ENCODE results near the gene FBRS.

Gene FBRS

GRCh38 chr16:30664616-30665109 lies 6.4 kb downstream of the FBRS start:
- no peak overlapping the region for H3K4me3 ChIP-seq (ENCODE audit: low read length)
- no peak for TF ChIP-seq CTCF (IDR thresholded peaks at IDR 0.05; ENCODE audit: insufficient read depth, low read depth, low read length, missing control alignments)
- DNase-seq (ENCODE audit: low read depth): no peak

GRCh38 chr16:30665155-30665829 lies 7.1 kb downstream of the FBRS start:
- TF ChIP-seq CTCF (IDR thresholded peaks at IDR 0.05; ENCODE audit: insufficient read depth, low read depth, low read length, missing control alignments): no peak
- no peak overlapping the region for H3K4me3 ChIP-seq (ENCODE audit: low read length)
- DNase-seq (ENCODE audit: low read depth): no peak

- DNase-seq (ENCODE audit: low read depth): no peak
- no peak overlapping the region for H3K4me3 ChIP-seq (ENCODE audit: low read length)
- no peak for TF ChIP-seq CTCF (IDR thresholded peaks at IDR 0.05; ENCODE audit: insufficient read depth, low read depth, low read length, missing control alignments)
Measured at GRCh38 chr16:30665830-30666190, 7.6 kb downstream of the FBRS start.

- TF ChIP-seq CTCF (IDR thresholded peaks at IDR 0.05; ENCODE audit: insufficient read depth, low read depth, low read length, missing control alignments): no peak
- H3K4me3 ChIP-seq (ENCODE audit: low read length): no peak overlapping the region
- DNase-seq (ENCODE audit: low read depth): no peak
Measured at GRCh38 chr16:30666681-30667080, 8.4 kb downstream of the FBRS start.

- no peak for DNase-seq (ENCODE audit: low read depth)
- no peak for TF ChIP-seq CTCF (IDR thresholded peaks at IDR 0.05; ENCODE audit: insufficient read depth, low read depth, low read length, missing control alignments)
- no peak overlapping the region for H3K4me3 ChIP-seq (ENCODE audit: low read length)
Measured at GRCh38 chr16:30667361-30667905, 9.2 kb downstream of the FBRS start.

- no peak overlapping the region for H3K4me3 ChIP-seq (ENCODE audit: low read length)
- TF ChIP-seq CTCF (IDR thresholded peaks at IDR 0.05; ENCODE audit: insufficient read depth, low read depth, low read length, missing control alignments): no peak
- no peak for DNase-seq (ENCODE audit: low read depth)
Measured at GRCh38 chr16:30668393-30668792, 10.2 kb downstream of the FBRS start.
